GM19043 (cell line): ENCODE results near the gene MATN4.

Source experiments
- ATAC-seq: cut with Tn5 transposase; IDR thresholded peaks from one replicate; pipeline ENCODE4 v1.9.1; 2021; ENCODE audit warnings: low read depth; ENCODE audit not compliant: unreplicated experiment

The MATN4 gene

GRCh38 chr20:45341579-45341938, 33.5 kb upstream of the MATN4 start:
- ATAC-seq = no peak

GRCh38 chr20:45340951-45341350, 32.9 kb upstream of the MATN4 start:
- no peak for ATAC-seq

- ATAC-seq = no peak
Measured at GRCh38 chr20:45340236-45340847, 32.2 kb upstream of the MATN4 start.

- no peak for ATAC-seq
Measured at GRCh38 chr20:45339799-45340198, 31.7 kb upstream of the MATN4 start.

- ATAC-seq = no peak
Measured at GRCh38 chr20:45339084-45339483, 31.0 kb upstream of the MATN4 start.

- ATAC-seq = no peak
Measured at GRCh38 chr20:45338121-45339030, 30.3 kb upstream of the MATN4 start.

GRCh38 chr20:45337367-45338120, 29.4 kb upstream of the MATN4 start:
- no peak for ATAC-seq

GRCh38 chr20:45336530-45337366, 28.6 kb upstream of the MATN4 start:
- no peak for ATAC-seq

GRCh38 chr20:45330476-45330875, 22.4 kb upstream of the MATN4 start:
- ATAC-seq = no peak

GRCh38 chr20:45329497-45330319, 21.6 kb upstream of the MATN4 start:
- no peak for ATAC-seq

- no peak for ATAC-seq
Measured at GRCh38 chr20:45328451-45328850, 20.4 kb upstream of the MATN4 start.

- ATAC-seq = no peak
Measured at GRCh38 chr20:45325371-45325770, 17.3 kb upstream of the MATN4 start.

GRCh38 chr20:45323731-45324130, 15.6 kb upstream of the MATN4 start:
- ATAC-seq = no peak

GRCh38 chr20:45322952-45323383, 14.9 kb upstream of the MATN4 start:
- no peak for ATAC-seq

GRCh38 chr20:45320948-45321595, 13.0 kb upstream of the MATN4 start:
- ATAC-seq = peak; percentile 58

- no peak for ATAC-seq
Measured at GRCh38 chr20:45318948-45319347, 10.8 kb upstream of the MATN4 start.

- no peak for ATAC-seq
Measured at GRCh38 chr20:45318386-45318939, 10.4 kb upstream of the MATN4 start.

- ATAC-seq = no peak
Measured at GRCh38 chr20:45317826-45318225, 9.7 kb upstream of the MATN4 start.
